WERI-Rb-1 (cell line): ENCODE data around the gene PRR7.

Source experiments
- DNase-seq: peaks from one replicate; pipeline ENCODE4 v3.0.0-alpha.2; 2020
- H3K27ac ChIP-seq: fragments of 250-450 bp; sonication (Bioruptor Pico); 2 replicates; pipeline ENCODE4 v1.5.1; 2020; ENCODE audit warnings: mild to moderate bottlenecking, moderate library complexity
- H3K27me3 ChIP-seq: fragments of 250-450 bp; sonication (Bioruptor Pico); 2 replicates; pipeline ENCODE4 v1.5.1; 2021; ENCODE audit warnings: mild to moderate bottlenecking, low read depth, moderate library complexity; ENCODE audit not compliant: insufficient read depth, severe bottlenecking
- H3K36me3 ChIP-seq: fragments of 250-450 bp; sonication (Bioruptor Pico); 2 replicates; pipeline ENCODE4 v1.5.1; 2020; ENCODE audit warnings: mild to moderate bottlenecking, moderate library complexity
- H3K4me3 ChIP-seq: 2 replicates; pipeline ENCODE4 v1.5.1; 2011; ENCODE audit warnings: low read depth, mild to moderate bottlenecking, control low read depth, low read length
- H3K9me3 ChIP-seq: fragments of 250-450 bp; sonication (Bioruptor Pico); 2 replicates; pipeline ENCODE4 v1.5.1; 2021; ENCODE audit warnings: mild to moderate bottlenecking, moderate library complexity; ENCODE audit not compliant: severe bottlenecking
- TF ChIP-seq, protein P1 (sequence below): IDR thresholded peaks from 2 replicates; pipeline ENCODE4 v1.5.1; 2011; ENCODE audit warnings: low read depth, mild to moderate bottlenecking, control low read depth, inconsistent platforms, low read length

Gene PRR7

DNA sequence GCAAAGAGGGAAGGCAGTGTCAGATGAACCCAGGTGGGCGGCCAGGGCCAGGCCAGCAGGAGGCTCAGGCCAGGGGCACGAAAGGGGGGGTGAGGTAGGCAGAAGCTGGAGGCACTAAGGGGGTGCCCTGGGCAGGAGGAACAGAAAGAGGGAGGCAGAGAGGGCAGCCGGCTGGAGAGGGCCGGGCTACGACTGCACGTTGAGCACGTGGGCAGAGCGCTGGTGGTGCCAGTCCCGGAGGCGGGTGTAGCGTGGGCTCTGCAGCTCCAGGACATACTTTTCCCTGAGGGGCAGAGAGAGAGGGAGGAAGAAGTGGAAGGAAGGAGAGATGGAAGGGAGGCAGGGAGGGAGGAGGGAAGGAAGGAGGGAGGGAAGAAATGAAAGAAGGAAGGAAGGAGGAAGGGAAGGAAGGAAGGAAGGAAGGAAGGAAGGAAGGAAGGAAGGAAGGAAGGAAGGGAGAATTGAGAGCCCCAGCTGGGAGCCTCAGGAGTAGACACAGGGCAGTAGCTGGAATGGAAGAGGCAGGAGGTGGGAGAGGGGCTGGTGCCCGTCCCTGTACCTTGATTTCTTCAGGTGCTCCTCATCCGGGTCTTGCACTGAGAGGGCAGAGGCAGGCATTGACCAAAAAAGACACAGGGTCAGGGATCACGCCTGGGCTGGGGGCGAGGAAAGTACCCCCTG, 43.8 kb downstream of the PRR7 start:
- no peak for DNase-seq
- no peaks in the 10 kb centered on the region for H3K27me3 ChIP-seq
- H3K27ac ChIP-seq: no peak overlapping the region
- no peaks in the 10 kb centered on the region for H3K9me3 ChIP-seq
- H3K36me3 ChIP-seq: peaks cover 16% of the 10 kb centered on the region
- H3K4me3 ChIP-seq: no peak overlapping the region
- TF ChIP-seq, protein P1, sequence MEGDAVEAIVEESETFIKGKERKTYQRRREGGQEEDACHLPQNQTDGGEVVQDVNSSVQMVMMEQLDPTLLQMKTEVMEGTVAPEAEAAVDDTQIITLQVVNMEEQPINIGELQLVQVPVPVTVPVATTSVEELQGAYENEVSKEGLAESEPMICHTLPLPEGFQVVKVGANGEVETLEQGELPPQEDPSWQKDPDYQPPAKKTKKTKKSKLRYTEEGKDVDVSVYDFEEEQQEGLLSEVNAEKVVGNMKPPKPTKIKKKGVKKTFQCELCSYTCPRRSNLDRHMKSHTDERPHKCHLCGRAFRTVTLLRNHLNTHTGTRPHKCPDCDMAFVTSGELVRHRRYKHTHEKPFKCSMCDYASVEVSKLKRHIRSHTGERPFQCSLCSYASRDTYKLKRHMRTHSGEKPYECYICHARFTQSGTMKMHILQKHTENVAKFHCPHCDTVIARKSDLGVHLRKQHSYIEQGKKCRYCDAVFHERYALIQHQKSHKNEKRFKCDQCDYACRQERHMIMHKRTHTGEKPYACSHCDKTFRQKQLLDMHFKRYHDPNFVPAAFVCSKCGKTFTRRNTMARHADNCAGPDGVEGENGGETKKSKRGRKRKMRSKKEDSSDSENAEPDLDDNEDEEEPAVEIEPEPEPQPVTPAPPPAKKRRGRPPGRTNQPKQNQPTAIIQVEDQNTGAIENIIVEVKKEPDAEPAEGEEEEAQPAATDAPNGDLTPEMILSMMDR: no peak

DNA sequence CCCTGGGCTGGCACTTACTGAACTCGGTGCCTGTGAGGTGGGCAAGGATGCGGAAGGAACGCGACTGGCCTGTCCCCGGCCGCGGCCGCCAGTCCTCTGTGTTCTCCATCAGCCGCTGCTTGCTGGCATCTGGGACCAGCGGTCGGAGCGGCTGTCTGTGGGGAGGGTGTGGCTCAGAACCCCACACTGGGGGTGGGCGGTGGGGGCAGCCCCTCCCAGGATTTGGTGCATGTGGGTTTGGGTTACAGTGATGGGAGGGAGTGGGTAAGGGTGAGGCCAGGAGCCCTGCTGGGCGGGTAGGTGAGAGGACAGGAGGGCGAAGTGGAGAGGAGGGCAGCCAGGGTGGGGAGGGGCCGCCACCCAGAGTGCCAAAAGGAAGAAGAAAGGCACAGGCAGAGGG, 44.4 kb downstream of the PRR7 start:
- no peak for DNase-seq
- TF ChIP-seq, protein P1: no peak
- Histone ChIP-seq H3K4me3 (no peak overlapping the region), H3K36me3 (peaks cover 20% of the 10 kb centered on the region), H3K27ac (peak overlapping the region; percentile 44; the same call in 1 of the 2 replicates), H3K27me3 (no peaks in the 10 kb centered on the region), H3K9me3 (no peaks in the 10 kb centered on the region)

DNA sequence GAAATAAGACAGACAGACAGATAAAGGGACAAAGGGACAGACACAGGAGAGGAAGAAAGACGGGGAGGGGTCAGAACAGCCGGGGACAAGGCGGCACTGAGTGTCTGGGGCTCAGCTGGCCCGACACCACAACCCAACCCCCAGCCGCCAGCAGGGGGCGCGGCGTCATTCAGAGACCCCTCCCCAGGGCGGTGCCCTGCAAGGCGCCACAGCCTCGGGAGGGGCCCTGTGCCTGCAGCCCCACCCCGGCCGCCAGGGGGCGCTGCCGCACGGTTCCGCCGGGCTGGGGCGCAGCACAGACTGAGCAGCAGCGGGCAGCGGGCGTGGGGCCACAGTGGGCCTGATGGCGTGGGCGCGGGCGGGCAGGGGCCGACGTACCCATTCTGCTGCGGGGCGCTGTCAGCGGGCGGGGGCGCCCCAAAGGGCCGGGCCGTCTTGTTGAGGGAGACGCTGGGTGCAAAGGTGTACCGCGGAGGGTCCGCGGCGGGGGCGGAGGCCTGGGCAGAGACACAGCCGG, 44.9 kb downstream of the PRR7 start:
- Histone ChIP-seq H3K9me3 (no peaks in the 10 kb centered on the region), H3K27ac (peak overlapping the region; percentile 44; the same call in 1 of the 2 replicates), H3K4me3 (no peak overlapping the region), H3K27me3 (no peaks in the 10 kb centered on the region), H3K36me3 (peaks cover 20% of the 10 kb centered on the region)
- TF ChIP-seq, protein P1: peak; percentile 88
- DNase-seq: peak; percentile 81

DNA sequence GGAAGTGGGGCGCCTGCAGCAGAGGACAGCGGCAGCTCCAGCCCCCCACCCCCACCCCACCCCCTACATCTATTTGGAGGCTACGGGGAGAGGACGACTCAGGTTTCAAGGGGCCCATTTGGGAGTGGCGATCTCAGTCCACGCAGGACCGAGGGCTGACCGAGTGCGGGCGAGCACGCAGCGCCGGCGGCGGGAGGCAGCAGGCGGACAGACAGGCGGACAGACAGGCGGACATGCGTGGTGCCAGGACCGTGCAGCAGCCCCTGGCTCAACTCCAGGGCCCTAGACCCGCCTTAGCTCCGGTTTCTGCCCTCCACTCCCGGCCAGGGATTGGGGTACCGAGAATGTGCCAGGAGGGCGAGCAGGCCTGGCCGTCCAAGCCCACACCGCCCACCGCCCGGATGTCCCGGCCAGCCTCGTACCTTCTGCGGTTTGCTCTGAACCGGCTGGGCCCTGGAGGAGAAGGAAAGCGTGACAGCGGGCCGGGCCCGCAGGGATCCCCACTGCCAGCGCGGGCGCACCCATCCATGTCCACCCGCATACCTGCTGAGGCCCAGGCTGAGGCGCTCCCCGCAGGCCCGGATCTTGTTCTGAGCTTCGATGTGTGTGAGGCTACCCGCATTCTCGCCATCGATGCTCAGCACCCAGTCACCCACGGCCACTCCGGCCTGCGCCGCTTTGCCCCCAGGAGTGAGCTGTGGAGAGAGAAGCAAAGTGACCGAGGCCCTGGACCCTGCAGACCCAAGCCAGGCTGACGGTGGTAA, 45.6 kb downstream of the PRR7 start:
- TF ChIP-seq, protein P1: no peak
- Histone ChIP-seq H3K9me3 (no peaks in the 10 kb centered on the region), H3K36me3 (peaks cover 20% of the 10 kb centered on the region)

DNA sequence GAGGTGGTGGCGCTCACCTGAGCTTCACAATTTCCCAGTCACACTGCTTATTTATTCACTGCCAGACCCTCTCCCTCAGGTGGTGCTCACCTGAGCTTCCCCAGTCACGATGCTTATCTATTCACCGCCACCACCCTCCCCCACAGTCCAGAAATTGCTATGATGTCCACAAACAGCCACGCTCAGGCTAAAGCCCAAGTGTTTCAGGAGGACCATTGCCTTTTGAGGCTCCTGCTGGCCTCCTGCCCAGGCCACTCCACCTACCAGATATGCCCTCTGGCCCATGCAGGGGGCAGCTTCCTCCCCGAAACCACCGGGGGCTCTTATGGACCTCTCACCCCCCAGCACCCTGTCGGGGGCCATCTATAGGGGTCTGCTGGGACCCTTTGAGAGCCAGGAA, 46.2 kb downstream of the PRR7 start:
- TF ChIP-seq, protein P1: no peak
- Histone ChIP-seq H3K4me3 (no peak overlapping the region), H3K36me3 (peaks cover 17% of the 10 kb centered on the region), H3K27ac (no peak overlapping the region), H3K27me3 (no peaks in the 10 kb centered on the region), H3K9me3 (no peaks in the 10 kb centered on the region)
- no peak for DNase-seq

More for the DNA sequence above, 45.6 kb downstream of the PRR7 start:
- no peak for DNase-seq
- H3K27ac ChIP-seq: no peak overlapping the region
- no peak overlapping the region for H3K4me3 ChIP-seq
- H3K27me3 ChIP-seq: no peaks in the 10 kb centered on the region
